COLO829 (cell line): ENCODE results near the gene UQCRC1.

Experiments used
- DNase-seq: peaks from one replicate; pipeline ENCODE4 v3.0.0; 2012; ENCODE audit warnings: low spot score

The UQCRC1 gene

DNA sequence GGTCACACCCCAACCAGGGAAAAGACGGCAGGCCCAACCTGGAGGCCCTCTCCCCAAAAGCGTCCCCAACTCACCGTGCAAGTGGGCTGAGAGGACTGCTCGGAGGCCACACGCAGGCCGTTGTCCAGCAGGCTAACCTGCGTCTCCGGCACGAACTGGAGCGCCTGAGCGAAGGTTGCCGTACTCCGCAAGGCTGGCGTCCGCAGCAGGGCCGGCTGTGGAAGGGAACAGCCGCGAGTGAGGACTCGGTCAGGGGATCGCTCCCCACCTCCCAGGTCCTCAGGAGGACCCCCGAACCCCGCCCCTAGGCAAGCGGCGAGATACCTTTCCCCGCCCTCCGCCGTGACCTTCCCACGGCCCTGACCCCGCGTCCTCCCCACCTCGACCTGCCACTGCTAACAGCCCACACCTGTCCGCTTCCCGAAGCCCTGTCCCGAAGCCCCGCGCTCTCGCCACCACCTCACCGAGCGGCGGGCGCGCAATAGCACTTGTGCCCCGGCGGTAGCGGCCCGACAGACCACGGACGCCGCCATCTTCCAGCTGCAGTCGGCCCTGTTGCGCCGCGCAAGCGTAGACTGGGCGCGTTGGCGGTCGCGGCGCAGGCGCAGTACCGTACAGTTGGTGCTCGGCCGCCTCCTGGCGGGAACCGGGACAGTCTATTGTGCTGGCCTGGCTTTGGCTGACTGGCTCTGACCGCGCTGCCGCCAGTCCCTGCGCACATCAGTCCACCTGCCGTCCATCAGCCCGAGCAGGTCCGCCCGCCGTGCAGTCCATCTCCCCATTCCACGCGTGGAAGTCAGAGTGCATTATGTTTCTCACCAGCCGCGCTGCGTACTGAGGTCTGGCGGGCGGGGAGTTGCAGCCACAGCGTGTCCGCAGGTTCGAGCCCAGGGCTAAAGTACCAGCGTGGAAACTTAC lies at the start of gene UQCRC1:
Gene UQCRC1, minus strand, starts transcription at position 559 of the 918 bp plus-strand sequence. Its CDS starts 26 bp downstream, at position 533.
- DNase-seq = peak; percentile 97

GRCh38 chr3:48656841-48657281 lies 47.4 kb upstream of the UQCRC1 start:
- DNase-seq = no peak

GRCh38 chr3:48656061-48656840 lies 46.8 kb upstream of the UQCRC1 start:
- peak; percentile 90 for DNase-seq

DNA sequence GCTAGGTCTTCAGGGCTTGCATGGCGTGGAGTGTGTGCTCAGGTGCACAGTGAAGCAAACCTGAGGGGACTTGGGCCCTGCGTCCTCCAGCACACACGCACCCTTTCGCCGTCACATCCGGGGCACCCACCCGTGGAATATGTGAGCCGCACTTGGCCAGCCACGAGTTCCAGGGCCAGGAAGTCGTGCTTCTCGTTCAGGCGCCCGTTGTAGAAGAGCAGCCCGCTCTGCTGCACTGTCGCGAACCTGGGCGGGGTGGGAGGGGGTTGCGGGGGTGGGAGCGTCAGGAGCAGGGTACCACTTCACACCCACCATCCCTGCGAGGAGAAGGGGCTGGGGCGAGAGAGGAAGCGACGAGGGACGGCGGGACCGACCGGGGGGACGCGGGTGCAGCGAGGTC lies 46.2 kb upstream of the UQCRC1 start:
- DNase-seq = no peak

GRCh38 chr3:48655063-48655462 lies 45.6 kb upstream of the UQCRC1 start:
- no peak for DNase-seq

DNA sequence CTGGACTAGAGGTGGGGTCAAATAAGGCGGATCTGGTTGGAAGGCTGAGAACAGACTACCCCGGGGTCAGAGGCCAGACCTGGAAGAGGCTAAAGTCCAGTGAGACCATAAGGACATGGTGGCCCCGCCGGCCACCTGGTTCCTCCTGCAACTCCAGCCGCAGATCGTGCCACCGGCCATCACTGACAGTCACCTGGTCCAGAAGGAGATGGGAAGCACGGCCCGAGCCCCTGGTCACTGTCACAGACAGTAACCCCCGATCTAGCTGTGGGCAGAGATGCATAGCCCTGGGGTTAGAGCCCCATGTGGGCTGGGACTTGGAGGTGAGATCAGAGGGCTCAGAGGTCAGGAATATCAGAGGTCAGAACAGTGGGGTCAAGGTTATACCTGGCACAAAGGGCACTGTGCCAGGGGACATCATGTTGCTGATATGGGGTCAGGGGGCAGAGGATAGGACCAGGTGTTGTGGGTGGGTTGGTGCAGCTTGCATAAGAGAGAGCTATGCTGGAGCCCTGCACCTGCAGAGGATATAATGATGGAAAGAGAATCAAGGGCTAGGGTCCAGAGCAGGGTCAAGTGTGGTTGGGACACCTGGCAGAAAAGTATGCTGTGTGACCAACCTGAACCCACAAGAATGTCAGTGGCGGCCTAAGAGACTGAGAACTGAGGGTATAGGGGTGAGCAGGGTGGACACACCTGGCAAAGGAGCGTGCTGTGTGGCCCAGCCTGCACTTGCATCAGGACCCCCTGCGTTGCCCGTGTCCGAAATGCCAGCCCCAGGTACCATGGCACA lies 43.7 kb upstream of the UQCRC1 start:
- DNase-seq = no peak

DNA sequence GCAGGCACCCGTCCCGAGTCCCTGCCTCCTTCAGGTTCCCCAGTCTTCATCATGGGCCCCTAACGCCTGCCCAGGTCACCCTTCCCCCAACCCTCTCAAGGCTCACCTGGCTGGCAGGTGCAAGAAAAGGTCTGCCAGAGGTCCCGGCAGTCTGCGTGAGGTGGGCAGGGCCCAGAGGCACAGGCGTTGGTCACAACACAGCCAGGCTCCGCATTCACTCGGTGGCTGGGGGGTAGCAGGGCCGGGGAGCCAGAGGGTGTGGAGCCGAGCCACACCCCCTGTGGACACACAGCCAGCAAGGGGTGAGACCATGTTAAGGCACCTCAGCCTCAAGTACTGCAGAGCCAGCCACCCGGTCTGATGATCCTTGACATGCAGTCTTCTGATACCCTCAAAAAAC lies 42.3 kb upstream of the UQCRC1 start:
- DNase-seq = no peak

- DNase-seq = no peak
Measured at GRCh38 chr3:48650723-48651122, 41.3 kb upstream of the UQCRC1 start.

DNA sequence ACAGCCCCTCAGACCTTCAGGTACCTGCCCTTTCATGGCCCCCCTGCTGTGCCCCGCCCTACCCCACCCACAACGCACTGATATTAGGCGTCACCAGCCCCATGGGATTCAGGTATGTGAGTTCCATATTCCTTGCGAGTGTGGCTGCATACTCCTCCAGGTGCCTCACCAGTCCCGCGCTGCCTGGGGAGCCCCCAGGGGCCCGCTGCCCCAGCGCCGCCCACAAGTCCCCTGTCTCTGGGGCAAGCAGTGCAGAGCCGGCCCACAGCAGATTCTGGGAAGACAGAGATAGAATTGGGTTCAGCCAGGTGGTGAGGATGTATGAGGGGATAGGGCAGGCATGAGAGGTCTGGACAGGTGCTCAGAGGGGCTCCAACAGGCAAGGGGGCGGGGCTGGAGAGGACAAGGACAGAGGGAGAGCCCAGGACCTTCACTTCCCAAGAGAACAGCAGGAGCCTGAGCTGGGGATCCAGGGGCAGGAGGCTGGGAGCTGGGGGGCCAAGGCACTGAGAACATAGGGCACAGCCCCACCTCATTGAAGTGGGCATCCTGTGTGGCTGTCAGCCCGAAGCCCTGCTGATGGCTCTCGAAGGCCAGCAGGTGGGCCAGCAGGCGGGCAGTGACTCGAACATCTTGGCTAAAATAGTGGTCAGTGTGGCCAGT lies 38.9 kb upstream of the UQCRC1 start:
- no peak for DNase-seq

DNA sequence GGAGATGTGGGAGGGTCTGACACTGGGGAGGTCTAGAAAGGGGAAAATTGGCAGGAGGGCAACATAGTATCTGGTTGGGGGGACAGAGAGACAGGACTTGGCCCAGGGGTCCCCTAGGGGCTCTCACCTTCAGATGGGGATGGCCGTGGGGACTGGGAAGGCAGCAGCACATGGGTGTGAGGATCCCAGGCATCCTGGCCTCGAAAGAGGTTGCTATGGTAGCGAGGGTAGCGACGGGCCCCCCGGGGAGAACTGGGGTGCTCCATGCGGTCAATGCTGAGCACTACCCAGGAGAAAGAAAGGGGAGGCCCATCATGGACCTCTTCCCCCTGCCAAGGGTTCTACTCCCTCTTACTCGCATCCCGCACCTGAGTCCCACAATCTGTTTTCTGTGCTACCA lies 38.3 kb upstream of the UQCRC1 start:
- DNase-seq = no peak

GRCh38 chr3:48644898-48645760 lies 35.7 kb upstream of the UQCRC1 start:
- no peak for DNase-seq

DNA sequence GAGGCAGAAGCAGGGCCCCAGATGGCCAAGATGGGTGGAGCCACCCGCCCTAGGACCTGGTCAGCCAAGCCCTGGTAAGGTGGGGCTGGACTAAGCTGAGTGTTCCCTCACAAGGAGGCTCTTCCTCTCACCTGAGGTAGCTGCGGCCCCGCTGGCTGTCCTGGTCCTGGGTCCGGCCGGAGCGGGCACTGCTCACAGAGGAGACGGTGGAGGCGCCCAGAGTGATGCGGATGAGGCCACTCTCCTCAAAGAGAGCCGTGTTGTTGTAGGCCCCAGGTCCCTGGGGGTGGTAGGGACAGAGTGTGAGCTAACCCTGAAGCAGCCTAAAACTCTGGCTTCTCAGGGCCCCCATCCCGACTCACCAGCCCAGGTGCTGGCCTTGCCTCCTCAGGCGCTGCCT lies 33.2 kb upstream of the UQCRC1 start:
- no peak for DNase-seq

- DNase-seq = no peak
Measured at GRCh38 chr3:48641396-48641795, 31.9 kb upstream of the UQCRC1 start.

- DNase-seq = no peak
Measured at GRCh38 chr3:48639944-48640606, 30.6 kb upstream of the UQCRC1 start.

DNA sequence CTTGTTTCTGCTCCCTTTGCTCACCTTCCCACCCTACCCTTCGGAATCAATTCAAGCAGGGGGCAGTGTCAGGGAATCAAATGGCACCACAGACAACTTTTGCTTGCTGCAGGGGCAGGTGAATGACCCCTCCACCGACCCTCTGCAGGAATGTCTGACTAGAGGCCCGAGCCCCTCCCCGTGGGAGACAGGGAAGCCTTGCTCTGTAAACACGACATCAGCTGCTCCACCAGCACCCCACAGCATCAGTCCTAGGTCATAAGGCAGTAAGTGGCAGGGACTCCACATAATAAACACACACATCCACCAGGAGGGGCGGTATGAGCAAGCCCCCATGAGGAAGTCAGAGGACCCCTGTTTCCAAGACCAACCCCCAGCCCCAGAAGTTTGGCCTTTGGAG lies 27.9 kb upstream of the UQCRC1 start:
- no peak for DNase-seq

GRCh38 chr3:48636149-48636655 lies 26.8 kb upstream of the UQCRC1 start:
- DNase-seq = peak; percentile 48

DNA sequence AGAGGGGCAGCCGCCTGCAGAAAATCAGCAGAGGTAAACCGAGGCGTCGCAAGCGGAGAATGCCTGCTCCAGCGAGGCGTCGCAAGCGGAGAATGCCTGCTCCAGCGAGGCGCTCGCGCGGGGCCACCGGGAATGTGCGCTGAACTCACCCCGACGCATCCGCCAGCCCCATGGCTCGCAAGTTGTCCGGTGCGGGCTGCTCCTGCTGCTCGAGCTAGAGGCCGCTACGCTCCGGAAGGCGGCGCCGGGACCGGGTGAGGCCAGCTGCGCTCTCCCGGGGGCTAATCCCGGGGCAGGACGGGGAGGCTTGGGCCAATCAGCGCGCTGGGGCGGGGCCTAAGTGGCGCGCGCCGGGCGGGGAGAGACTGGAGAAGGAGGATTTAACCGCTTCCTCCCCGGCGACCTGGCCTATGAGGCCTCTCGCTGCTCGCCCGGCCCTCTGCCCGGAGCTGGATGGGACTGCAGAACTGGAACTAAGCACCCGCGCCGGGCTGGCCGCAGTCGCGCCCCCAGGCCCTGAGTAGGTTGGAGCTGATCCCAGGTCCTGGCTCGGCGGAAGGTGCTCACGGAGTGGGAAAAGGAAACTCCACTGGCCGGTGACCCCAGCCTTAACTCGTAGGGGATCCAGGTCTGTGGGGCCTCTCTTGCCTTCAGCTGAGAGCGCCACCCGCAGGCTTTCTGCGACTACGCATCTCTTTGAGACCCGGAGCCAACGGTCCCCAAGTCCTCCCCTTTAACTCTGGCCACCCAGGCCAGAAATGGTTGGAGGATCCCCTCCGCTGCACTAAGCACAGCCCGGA lies 26.0 kb upstream of the UQCRC1 start, which contains the start of gene SLC26A6:
Gene SLC26A6, minus strand, starts transcription at position 240 of the 800 bp plus-strand sequence. Its CDS starts 68 bp downstream, at position 172.
- DNase-seq = peak; percentile 100

GRCh38 chr3:48634661-48635221 lies 25.3 kb upstream of the UQCRC1 start:
- DNase-seq = peak; percentile 90

DNA sequence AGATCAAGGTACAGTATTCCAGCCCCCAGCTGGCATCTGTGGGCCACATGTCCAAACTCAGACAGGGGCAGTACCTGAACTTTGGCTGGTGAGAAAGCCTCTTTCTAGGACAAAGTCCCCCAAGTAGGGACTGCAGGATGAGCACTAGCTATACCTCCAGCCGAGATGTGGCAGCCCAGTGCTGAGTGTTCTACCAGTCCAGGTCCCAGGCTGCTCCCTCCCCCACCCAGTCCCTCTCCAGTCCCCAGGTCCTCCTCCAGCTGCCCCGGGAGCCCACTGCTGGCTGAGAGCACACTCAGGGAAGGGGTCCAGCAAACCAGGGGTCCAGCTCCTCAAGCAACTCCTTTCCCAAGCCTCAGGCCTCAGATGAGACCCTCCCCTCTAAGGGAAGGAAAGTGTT lies 24.3 kb upstream of the UQCRC1 start:
- no peak for DNase-seq
